COR-L47 (cell line): Measurements from ENCODE around the gene TNFSF12.
"Not testable (repeated sequence)": the region's sequence is repeated elsewhere in the genome, so short reads cannot be mapped to it uniquely, and the experiment has no call there.

Experiments
- DNase-seq: peaks from one replicate; lab custom pipeline; 2025; lab: John Stamatoyannopoulos, UW

The TNFSF12 gene

DNA sequence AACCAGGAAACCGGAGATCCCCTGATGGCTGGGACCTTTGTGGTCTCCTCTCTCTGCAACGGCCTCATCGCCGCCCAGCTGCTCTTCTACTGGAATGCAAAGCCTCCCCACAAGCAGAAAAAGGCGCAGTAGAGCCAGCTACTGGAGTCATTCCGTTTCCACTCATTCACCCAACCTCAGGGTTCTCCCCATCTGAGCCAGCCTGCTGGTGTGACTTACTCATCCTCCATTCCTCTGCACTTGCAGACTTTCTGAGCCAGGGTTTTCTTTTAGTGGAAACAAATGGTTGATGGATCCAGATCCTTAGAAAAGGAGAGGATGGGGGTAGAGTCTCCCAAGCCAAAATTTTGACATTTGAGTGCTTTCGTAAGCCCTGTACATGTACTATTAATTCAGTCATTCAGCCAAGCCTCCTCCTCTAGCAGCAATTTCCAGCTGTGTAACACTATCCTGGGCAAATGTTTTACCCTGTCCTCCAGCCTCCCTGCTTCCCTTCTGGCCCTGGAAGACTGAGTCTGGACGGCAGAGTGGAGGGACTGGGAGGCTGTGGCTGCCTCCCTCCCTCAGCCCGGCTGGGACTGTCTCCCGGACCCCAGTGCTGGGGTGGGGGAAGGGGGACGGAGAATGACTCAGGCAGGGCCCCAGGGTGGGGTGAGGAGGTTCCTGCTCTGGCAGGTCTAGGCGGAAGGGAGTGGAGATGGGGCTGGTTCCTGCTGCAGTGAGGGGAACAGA is 38.7 kb downstream of the TNFSF12 start:
- no peak for DNase-seq

DNA sequence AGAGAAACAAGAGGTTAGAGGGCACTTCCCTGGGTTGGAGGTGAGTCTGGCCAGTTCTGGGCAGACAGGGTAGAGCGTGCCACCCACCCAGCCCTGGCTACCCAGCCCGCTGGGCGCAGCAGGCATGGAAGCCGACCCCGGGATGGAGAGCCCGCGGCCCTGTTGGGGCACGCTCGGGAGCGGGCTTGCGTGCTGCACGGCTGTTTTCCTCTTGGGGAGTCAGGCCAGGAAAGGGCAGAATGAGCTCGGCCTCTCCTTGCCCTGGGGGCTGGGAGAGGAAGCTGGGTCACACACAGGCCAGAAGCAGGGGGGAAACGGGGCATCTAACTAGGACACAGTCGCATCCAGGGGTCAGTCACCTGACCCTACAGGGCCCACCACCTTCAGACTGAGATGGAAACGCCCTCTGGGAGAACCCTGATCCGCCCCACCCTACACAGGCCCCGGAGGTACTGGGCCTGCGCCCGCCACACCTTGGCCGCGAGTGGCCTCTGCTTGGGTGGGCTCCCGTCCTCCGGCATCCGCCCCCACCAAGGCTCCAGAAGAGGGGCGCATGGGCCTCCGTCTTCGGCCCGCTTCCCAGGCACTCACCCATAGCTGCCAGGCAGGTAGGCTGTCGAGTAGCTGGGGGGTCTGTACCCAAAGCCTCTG is 39.8 kb downstream of the TNFSF12 start:
- no peak for DNase-seq

DNA sequence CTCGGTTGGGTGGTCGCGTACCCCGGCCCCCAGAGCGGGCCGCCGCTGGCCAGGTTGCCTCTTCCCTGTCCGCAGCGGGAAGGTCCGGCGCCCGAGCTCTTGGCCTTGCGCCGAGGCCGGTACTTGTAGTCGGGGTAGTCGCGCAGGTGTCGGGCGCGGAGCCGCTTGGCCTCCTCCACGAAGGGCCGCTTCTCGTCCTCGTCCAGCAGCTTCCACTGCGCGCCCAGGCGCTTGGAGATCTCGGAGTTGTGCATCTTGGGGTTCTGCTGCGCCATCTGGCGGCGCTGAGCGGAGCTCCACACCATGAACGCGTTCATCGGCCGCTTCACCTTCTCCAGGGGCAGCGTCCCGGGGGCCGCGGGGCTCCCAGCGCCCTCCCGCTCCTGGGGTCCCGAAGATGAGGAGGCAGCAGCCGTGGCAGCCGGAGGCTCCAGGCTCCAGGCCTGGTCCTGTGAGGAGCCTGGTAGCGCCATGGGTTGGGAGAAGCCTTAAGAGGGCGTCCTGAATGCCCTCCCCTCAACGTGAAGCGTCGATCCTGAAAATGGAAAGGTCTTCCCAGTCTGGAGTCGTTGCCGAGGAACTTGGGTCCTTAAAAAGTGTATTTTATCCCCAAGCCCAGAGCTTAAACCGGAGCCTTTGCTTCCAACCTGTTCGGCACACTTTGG is 40.5 kb downstream of the TNFSF12 start:
- no peak for DNase-seq

DNA sequence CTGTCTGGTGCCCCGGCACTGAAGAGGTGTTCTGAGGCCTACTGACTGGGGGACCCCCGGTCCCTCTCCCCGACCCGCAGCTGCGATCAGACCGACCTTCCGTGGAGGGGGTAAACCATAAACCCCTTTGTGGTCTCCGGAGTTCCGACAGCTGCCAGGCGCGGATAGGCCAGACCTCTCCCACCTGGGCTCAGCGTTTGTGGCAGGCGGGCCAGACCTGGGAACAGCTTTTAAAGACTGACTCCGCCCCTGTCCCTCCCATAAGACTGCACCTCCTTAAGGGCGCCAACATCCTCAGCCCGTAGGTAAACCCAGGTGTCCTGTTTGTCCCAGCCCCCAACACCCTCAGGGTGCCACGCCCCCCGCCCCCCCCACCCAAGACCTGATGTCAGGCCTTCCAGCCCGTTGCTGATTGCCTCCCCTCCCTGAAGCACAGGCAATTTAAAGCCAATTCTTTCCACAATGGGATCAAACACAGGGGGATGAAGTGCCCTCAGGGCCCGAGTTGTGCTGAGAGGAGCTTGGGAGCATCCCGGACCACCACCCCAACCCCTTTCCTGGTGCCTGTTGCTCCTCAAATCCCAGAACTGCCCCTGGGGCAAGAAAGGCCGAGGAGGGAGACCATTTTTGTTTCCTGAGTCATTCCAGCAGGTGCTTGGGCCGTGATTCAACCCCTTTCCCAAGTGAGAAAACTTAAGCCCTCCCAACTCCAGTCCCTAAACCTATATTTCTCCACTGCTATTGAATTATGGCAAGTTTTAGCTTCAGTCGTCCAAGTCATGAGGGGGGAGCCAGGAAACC is 41.2 kb downstream of the TNFSF12 start, which contains the start of gene SOX15:
Gene SOX15, minus strand, starts transcription at position 204 of the 801 bp plus-strand sequence. CDS start 418 bp downstream, outside the sequence.
- no peak for DNase-seq

DNA sequence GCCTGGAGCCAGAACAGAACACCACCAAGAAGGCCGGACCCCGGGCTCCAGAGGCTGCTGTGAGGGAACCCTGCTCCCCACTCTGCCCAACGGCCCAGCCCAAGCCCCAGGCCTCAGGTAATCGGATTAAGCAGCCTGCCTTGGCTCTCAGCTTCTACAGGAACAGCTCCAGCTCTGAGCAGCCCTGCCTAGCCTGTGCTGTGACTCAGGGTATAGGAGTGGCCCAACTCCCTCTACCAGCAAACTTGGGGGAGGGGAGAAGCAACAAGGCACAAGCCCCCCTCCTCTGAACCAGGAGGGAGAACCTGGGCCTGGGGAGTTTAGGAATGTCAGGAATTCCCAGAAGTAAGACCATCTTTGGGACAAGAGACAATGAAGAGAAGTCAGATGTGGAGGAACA is 41.9 kb downstream of the TNFSF12 start:
- DNase-seq: no peak

DNA sequence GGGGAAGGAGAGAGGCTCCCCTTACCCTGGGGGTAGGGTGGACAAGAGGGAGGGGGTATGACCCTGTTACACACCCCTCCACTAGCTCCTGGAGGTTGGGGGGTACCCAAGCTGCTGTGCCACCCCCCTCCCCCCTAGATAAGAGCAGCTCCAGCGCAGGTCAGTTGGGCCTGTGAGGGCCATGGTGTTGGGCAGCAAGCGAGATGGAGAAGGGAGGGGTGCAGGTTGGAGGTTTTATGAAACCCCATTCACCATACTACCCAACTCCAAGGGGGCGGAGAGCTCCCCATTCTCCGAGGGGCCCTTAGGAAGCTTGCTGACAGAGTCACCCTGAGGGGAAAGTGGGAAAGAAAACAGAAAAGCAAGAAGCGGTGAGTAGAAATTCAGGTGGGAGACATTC is 42.7 kb downstream of the TNFSF12 start:
- no peak for DNase-seq

DNA sequence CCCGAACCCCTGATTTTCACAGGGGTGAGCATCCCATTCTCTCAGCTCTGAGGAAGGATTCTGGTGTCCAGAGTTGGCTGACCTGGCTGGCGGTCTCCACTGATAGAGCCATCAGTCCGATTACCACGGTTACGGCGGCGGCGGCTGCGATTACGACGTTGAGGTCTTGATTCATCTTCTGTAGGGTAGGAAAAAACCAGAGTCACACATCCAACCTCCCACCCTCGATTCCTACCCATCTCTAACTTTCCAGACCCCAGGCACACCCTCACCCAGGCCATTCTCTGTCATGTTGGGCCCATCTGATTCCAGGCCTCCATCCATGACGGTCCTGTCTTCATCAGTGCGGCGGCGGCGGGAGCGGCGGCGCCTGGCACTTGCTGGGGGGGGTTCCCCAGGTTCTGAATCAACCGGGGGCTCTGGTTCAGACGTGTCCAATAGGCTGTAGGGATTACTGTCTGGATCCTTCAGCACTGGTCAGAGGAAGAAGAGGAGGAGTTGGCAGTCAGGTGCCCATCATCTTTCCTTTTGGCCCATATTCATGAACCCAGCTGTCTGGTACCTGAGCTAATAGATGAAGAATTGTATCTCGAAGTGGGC is 43.7 kb downstream of the TNFSF12 start:
- no peak for DNase-seq

DNA sequence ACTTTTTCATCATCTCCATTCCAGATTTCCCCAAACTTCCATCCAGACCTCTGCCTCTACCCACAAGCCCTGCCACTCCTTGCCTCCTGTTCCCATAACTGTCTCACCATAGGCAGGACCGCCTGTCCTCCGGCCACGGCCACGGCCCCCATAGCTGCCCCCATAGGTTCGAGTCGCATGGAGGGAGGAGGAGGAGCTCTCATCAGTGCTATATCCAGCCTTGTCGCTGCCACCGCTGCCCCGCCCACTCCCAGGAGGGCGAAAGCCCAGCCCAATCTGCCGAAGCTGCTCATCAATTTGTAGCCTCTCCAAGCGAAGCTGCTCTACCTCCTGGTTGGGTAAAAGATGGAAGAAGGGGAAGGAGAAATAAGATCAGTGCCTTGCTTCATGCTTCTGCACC is 44.4 kb downstream of the TNFSF12 start:
- no peak for DNase-seq

DNA sequence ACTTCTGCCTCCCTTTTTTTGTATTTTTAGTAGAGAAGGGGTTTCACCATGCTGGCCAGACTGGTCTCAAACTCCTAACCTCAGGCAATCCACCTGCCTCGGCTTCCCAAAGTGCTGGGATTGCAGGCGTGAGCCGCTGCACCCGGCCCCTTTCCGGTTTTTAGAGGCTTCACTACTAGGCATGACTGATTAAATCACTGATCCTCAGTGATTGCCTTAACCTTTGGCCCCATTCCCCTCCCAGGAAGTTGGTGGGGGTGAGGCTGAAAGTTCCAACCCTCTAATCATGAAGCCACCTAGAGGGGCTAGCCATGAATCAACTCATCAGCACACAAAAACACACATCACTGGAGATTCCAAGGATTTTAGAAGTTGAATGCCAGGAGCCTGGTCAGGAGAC is 48.7 kb downstream of the TNFSF12 start:
- not testable (repeated sequence) for DNase-seq

DNA sequence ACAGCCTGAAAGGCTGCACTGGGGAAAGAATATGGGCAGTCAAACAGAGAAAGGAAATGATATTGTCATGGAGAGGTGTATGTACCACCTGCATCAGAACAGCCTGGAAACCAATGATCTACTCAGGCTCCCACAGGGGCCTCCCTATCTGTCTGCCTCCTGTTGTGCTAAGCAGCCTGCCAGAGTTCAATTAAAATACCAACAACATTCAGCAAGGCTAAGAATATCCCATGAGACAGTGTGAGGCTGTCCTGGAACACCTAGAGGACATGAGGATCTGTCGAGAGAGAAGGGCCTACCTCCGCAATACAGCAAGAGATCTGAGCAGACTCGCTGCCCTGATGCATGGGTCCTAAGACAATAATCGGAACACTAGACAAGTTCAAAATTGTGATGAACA is 57.4 kb downstream of the TNFSF12 start:
- no peak for DNase-seq
